GM18498 (cell line): Measurements from ENCODE around the gene FAM32A.

Experiments
- ATAC-seq: cut with Tn5 transposase; IDR thresholded peaks from one replicate; pipeline ENCODE4 v1.9.1; 2021; ENCODE audit warnings: mild to moderate bottlenecking, moderate library complexity; ENCODE audit not compliant: unreplicated experiment

Gene FAM32A

GRCh38 chr19:16224293-16225045 is 39.3 kb downstream of the FAM32A start:
- no peak for ATAC-seq

GRCh38 chr19:16225279-16226183 is 40.3 kb downstream of the FAM32A start:
- ATAC-seq, result no peak

- ATAC-seq, result no peak
These were observed 41.0 kb downstream of the FAM32A start for GRCh38 chr19:16226184-16226591.

GRCh38 chr19:16226878-16227836 is 41.9 kb downstream of the FAM32A start:
- no peak for ATAC-seq

- no peak for ATAC-seq
These were observed 42.8 kb downstream of the FAM32A start for GRCh38 chr19:16227837-16228636.

- ATAC-seq, result no peak
These were observed 43.6 kb downstream of the FAM32A start for GRCh38 chr19:16228637-16229321.

GRCh38 chr19:16229322-16229641 is 44.1 kb downstream of the FAM32A start:
- no peak for ATAC-seq

GRCh38 chr19:16232127-16232526 is 46.9 kb downstream of the FAM32A start:
- ATAC-seq, result no peak

- ATAC-seq, result no peak
These were observed 47.4 kb downstream of the FAM32A start for GRCh38 chr19:16232568-16232967.

- ATAC-seq, result no peak
These were observed 48.0 kb downstream of the FAM32A start for GRCh38 chr19:16233081-16233776.

GRCh38 chr19:16233836-16234551 is 48.8 kb downstream of the FAM32A start:
- no peak for ATAC-seq

GRCh38 chr19:16234552-16235445 is 49.6 kb downstream of the FAM32A start:
- ATAC-seq, result no peak

- ATAC-seq, result no peak
These were observed 50.8 kb downstream of the FAM32A start for GRCh38 chr19:16235811-16236652.
